Stimulated activated CD8-positive, alpha-beta memory T cell treated with anti-CD3 and anti-CD28 coated beads, Interleukin-7, amount 100 ng/mL, for 1 hour (primary cell): Measurements from ENCODE around the gene KIAA0513.

Experiments used
- DNase-seq, 2 donors: peaks; one replicate each; pipeline ENCODE4 v3.0.0-alpha.2; 2020; ENCODE audit warnings: low read depth in 2 of 2

KIAA0513 gene

GRCh38 chr16:85088570-85089199 is 61.1 kb downstream of the KIAA0513 start:
- no peak for DNase-seq

DNA sequence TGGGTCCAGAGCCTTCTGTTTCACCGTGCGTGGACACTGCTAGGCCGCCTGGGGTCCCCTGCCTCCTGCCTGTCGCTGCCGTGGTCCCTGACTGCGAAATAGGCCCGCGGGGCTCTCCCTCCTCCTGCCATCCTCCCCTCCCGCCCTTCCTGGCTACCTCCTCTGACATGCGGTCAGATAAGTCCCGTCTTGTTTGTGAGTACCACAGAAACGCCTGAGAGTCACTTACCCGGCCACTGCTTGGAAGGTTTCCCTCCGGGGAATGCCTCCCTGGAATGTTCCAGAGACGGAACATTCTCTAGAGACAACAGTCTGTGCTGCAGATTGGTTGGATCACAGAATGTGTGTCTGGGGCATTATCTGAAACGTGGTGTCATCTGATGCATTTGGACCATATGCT is 61.9 kb downstream of the KIAA0513 start:
- DNase-seq: no peak

DNA sequence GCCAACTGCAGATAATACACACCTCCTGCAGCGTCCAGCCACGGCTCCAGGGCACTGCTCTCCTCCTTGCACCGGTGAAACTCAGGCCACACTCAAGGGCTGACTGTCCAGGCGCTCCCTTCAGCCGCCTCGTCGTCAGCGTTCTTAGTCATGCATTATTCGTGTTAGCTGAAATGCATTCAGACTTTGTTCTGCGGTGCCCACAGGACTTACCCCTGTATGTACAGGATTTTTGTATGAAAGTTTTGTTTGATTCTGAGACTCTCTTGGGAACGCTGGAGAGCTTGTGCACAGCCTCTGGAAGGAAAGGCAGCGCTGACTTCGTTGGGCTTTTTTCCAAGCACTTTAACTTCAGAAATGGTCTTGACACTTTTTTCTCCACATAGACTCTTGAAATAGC is 62.6 kb downstream of the KIAA0513 start:
- DNase-seq: no peak

DNA sequence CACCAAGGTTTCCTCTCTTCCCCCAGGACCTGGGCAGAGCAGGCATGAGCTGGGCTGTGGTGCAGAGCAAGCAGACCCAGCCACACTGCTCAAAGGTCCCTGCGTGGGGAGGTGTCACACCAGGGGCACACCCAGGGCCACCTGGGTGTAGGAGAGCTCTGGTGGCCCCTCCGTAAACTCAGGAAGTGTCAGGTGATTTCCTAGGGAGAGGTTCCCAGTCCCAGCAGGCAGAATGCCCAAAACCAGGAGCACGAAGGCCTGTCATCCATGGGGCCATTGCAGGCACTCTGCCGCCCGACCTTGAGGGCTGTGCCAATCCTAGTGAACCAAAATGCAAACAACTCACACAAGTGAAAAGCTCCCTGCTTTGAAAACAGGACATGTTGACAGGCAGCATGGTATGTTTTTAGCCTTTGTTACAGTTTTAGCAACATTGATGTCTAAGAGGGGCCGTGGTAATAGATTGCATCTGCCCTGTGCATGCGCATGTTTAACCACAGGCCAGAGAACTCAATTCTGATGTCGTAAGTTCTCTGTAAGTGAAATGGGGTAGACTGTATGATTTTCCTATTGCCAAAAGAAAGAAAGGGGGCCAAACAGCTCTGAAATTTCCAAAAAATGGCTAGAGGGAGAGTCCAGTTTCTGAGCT is 63.4 kb downstream of the KIAA0513 start:
- no peak for DNase-seq

- DNase-seq: no peak
These were observed 63.9 kb downstream of the KIAA0513 start for GRCh38 chr16:85091522-85091910.

GRCh38 chr16:85092309-85092708 is 64.7 kb downstream of the KIAA0513 start:
- no peak for DNase-seq

DNA sequence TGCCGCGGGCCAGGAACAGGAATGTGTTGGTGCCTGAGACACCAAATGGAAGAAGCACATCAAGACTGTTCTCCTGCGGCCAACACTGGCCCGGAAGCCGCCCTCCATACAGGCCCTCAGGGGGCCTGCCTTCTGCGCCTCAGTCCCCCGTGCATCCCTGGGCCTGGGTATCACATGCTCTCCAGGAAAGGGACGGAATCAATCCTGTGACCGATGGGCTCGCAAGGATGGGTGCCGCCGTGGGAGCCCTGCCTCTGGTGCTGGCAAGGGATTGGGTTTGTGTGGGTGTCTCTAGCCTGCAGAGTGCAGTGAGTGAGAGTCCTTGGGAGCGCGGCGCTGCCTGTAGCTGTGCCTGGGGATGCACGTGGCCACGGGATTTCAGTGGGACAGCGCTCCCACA is 65.3 kb downstream of the KIAA0513 start:
- DNase-seq: no peak

DNA sequence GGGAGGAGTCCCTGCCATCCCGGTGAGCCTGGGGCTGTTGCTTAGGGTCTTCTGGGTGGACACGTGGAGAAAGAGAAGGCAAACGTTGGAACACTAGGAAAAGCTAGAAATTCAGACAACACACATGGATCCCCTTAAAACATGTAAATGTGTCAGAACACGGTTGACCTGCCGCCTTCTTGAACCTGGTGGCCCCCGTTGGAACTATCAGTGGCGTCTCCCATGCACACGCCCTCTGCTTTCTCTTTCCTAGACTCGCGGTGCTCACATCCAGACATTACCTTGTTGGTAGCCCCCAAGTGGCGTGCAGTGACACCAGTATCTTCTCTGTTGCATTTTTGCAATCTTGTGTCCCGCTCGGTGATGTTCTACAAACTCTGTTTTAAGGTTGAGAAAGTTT is 66.1 kb downstream of the KIAA0513 start:
- no peak for DNase-seq

GRCh38 chr16:85094176-85094805 is 66.7 kb downstream of the KIAA0513 start:
- DNase-seq: no peak

GRCh38 chr16:85094812-85095211 is 67.2 kb downstream of the KIAA0513 start:
- DNase-seq: no peak

DNA sequence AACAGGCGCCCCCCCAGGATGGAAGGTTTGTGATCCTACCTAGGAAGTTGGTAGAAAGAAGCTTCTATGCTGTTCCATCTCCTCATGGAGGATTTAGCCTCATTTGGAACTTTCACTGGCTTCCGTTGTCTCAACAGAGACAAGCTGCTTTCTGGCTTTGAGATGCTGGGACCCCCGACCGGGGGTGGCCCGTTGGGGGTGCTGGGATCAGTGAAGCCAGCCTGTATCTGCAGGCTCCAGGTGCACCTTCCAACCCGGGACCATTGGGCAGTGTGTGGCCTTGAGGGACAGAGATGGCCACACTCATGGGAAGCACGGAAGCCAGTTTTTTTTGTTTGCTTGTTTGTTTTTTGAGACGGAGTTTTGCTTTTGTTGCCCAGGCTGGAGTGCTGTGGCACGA is 69.3 kb downstream of the KIAA0513 start:
- no peak for DNase-seq

- no peak for DNase-seq
These were observed 71.0 kb downstream of the KIAA0513 start for GRCh38 chr16:85098565-85098964.

- no peak for DNase-seq
These were observed 72.7 kb downstream of the KIAA0513 start for GRCh38 chr16:85100265-85100664.

DNA sequence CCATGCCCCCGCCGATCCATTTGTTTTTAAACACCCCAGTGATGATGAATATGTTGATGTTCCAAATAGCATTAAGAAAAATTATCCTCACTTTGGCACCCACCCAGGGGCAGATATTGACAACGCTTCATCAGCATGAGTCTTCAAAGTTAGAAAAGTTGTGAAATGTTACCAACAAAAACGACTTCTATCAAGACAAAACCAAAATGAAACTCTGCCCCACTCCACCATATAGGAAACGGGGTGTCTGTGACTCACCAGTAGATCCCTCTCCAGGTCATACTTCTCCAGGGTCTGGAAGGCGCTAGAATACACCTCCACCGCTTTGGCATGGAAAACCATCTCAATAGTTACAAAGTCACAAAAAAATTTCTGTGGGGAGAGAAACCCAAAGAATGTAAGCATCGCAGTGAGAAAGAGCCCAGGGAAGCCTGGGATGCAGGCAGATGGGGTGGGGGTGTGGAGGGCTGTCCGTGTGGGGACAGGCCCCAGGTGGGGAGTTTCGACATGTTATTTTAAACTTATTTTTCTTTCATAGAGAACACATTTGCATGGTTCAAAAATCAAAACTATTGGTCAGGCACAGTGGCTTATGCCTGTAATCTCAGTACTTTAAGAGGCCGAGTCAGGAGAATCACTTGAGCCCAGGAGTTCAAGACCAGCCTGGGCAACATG is 74.5 kb downstream of the KIAA0513 start:
- no peak for DNase-seq

GRCh38 chr16:85103114-85104079 is 75.8 kb downstream of the KIAA0513 start:
- no peak for DNase-seq

GRCh38 chr16:85104147-85104546 is 76.6 kb downstream of the KIAA0513 start:
- no peak for DNase-seq

- no peak for DNase-seq
These were observed 77.3 kb downstream of the KIAA0513 start for GRCh38 chr16:85104821-85105391.

DNA sequence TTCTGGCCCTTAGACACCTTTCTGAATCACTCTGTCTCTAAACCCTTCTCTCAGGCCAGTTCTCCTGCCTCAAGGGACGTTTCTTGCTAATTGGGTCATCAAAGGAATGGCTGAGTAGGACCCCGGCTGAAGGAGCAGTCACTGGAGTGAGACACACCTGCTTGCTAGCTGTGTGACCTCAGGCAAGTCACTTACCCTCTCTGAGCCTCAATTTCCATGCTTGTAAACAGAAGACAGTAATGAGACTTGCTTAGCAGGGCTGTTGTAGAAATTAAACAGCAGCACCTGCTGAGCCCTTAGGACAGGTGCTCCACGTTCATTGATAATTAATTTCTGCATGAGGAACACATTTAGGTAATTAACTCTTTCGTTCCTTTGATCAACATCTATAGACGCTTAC is 77.9 kb downstream of the KIAA0513 start:
- no peak for DNase-seq

- no peak for DNase-seq
These were observed 79.5 kb downstream of the KIAA0513 start for GRCh38 chr16:85107083-85107482.

- DNase-seq: no peak
These were observed 79.9 kb downstream of the KIAA0513 start for GRCh38 chr16:85107532-85107931.

DNA sequence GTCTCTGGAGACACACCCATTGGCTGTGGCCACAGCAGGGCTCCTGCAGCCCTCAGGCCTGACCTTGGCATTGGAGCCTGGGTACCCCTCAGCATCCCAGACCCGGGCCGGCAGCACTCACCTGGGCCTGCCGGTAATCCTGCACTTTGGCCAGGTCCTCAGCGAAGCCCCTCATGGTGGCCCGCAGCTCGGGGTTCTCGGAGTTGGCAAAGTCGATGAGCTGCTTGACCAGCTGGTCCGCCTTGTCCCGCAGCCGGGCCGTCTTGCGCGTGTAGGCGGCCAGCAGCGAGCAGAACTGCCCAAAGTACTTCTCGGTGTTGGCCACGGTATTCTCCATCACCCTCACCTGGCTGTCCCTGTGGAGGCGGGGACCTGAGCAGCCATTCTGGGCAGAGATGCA is 82.5 kb downstream of the KIAA0513 start:
- DNase-seq: no peak
